CD14-positive monocyte (primary cell): Measurements from ENCODE around the gene EEF2KMT. TPM values are rescaled to one million over a fixed set of nuclear protein-coding genes. Genes with fewer than 3 reads are reported as not detected.

Source experiments
- DNase-seq, 3 donors: peaks; one replicate each; pipeline ENCODE4 v3.0.0-alpha.2; 2011 to 2022
- H2AFZ ChIP-seq: 2 replicates; pipeline ENCODE4 v1.6.0; 2012; ENCODE audit warnings: mild to moderate bottlenecking, low read depth, low read length, inconsistent platforms; ENCODE audit not compliant: insufficient read depth, poor library complexity, severe bottlenecking
- H3K27ac ChIP-seq, 2 donors: 1 replicate in 1 of 2; 2 replicates in 1 of 2; pipeline ENCODE4 v1.5.1; 2012 to 2013; ENCODE audit warnings: low read length in 2 of 2, control low read depth in 1 of 2, inconsistent platforms in 1 of 2, low read depth in 1 of 2, mild to moderate bottlenecking in 1 of 2
- H3K27me3 ChIP-seq, 2 donors: one replicate each; pipeline versions ENCODE4 v1.6.0 to v1.6.1; 2011 to 2013; ENCODE audit warnings: low read length in 2 of 2; ENCODE audit not compliant: control insufficient read depth in 2 of 2, insufficient read depth in 2 of 2
- H3K36me3 ChIP-seq, 2 donors: replicated peaks in 1 of 2; 1 replicate in 1 of 2; 2 replicates in 1 of 2; pipeline versions ENCODE4 v1.5.1 to v1.6.1; 2012 to 2013; ENCODE audit warnings: low read length in 2 of 2, control low read depth in 1 of 2, inconsistent platforms in 1 of 2, mild to moderate bottlenecking in 1 of 2; ENCODE audit not compliant: insufficient read depth in 2 of 2, control insufficient read depth in 1 of 2
- H3K4me1 ChIP-seq, 2 donors: 1 replicate in 1 of 2; 2 replicates in 1 of 2; pipeline versions ENCODE4 v1.5.1 to v1.6.1; 2012 to 2013; ENCODE audit warnings: low read length in 2 of 2, control low read depth in 1 of 2, inconsistent platforms in 1 of 2, mild to moderate bottlenecking in 1 of 2, moderate library complexity in 1 of 2; ENCODE audit not compliant: insufficient read depth in 2 of 2, control insufficient read depth in 1 of 2
- H3K4me2 ChIP-seq: replicated peaks from 2 replicates; pipeline ENCODE3; 2012; ENCODE audit warnings: low read length, moderate library complexity, mild to moderate bottlenecking; ENCODE audit not compliant: poor library complexity, severe bottlenecking; ENCODE audit errors: extremely low read depth
- H3K4me3 ChIP-seq, 3 experiments: fragments of 200-600 bp in 1 of 3; sonication (generic) in 1 of 3; replicated peaks in 1 of 3; 1 replicate in 2 of 3; 2 replicates in 1 of 3; pipeline ENCODE4 v1.5.1; 2011 to 2013; ENCODE audit warnings: low read length in 3 of 3, mild to moderate bottlenecking in 3 of 3, control low read depth in 2 of 3, low read depth in 2 of 3, inconsistent platforms in 1 of 3, moderate library complexity in 1 of 3
- H3K79me2 ChIP-seq: 2 replicates; pipeline ENCODE4 v1.6.0; 2012; ENCODE audit warnings: mild to moderate bottlenecking, control low read depth, inconsistent platforms, low read length, moderate library complexity; ENCODE audit not compliant: insufficient read depth
- H3K9ac ChIP-seq: 2 replicates; pipeline ENCODE4 v1.6.0; 2017; ENCODE audit warnings: low read length, mild to moderate bottlenecking; ENCODE audit not compliant: insufficient read depth, poor library complexity, severe bottlenecking
- H3K9me3 ChIP-seq, 2 donors: replicated peaks in 1 of 2; 1 replicate in 1 of 2; 2 replicates in 1 of 2; pipeline versions ENCODE4 v1.5.1 to v1.6.1; 2012 to 2013; ENCODE audit warnings: low read length in 2 of 2, control low read depth in 1 of 2; ENCODE audit not compliant: control insufficient read depth in 1 of 2, insufficient read depth in 1 of 2
- H4K20me1 ChIP-seq: 2 replicates; pipeline ENCODE4 v1.6.0; 2012; ENCODE audit warnings: mild to moderate bottlenecking, low read length, control low read depth, moderate library complexity; ENCODE audit not compliant: insufficient read depth
- H3K27ac Mint-ChIP-seq, 7 donors: one replicate each; pipeline ENCODE4 v1.8.0; 2020; ENCODE audit warnings: mild to moderate bottlenecking in 7 of 7, mixed read lengths in 7 of 7, moderate library complexity in 6 of 7, inconsistent platforms in 2 of 7
- H3K27me3 Mint-ChIP-seq, 3 donors: one replicate each; pipeline ENCODE4 v1.8.0; 2021 to 2022; ENCODE audit warnings: low read depth in 3 of 3, mild to moderate bottlenecking in 3 of 3, mixed read lengths in 3 of 3, moderate library complexity in 3 of 3, inconsistent platforms in 1 of 3
- H3K36me3 Mint-ChIP-seq, 2 donors: one replicate each; pipeline ENCODE4 v1.8.0; 2020; ENCODE audit warnings: mixed read lengths in 2 of 2, inconsistent platforms in 1 of 2, mild to moderate bottlenecking in 1 of 2
- H3K4me1 Mint-ChIP-seq: one replicate; pipeline ENCODE4 v1.8.0; 2020; ENCODE audit warnings: mild to moderate bottlenecking, mixed read lengths
- H3K4me3 Mint-ChIP-seq, 2 donors: one replicate each; pipeline ENCODE4 v1.8.0; 2020; ENCODE audit warnings: mild to moderate bottlenecking in 2 of 2, mixed read lengths in 2 of 2, moderate library complexity in 1 of 2
- H3K9me3 Mint-ChIP-seq, 7 donors: one replicate each; pipeline ENCODE4 v1.8.0; 2020 to 2022; ENCODE audit warnings: mixed read lengths in 7 of 7, mild to moderate bottlenecking in 6 of 7, moderate library complexity in 6 of 7, inconsistent platforms in 2 of 7
- CTCF ChIP-seq: fragments of 200-600 bp; IDR thresholded peaks from one replicate; pipeline ENCODE4 v1.8.0; 2022; ENCODE audit warnings: antibody characterized with exemption, mild to moderate bottlenecking
- WGBS: methylation state at CpG from one replicate; pipeline ENCODE4 v1.1.5; 2013; ENCODE audit warnings: missing lambda C conversion rate; ENCODE audit not compliant: insufficient coverage; 5-methylcytosine and 5-hydroxymethylcytosine counted together
- intact Hi-C, 2 donors: fragments of 100-400 bp; cut with micrococcal nuclease; formaldehyde crosslinking; loops; one replicate each; pipeline versions ENCODE4 v1.15.0 to v1.15.1; 2023
- polyA plus RNA-seq, 3 donors: library from polyadenylated mRNA; depleted of rRNA in 1 of 3; unstranded in 2 of 3; stranded (reverse) in 1 of 3; fragments of 300-500 nt in 2 of 3; fragments of >200 nt in 1 of 3; fragmentation: Illumina TruSeq in 2 of 3; gene quantifications; 1 replicate in 2 of 3; 2 replicates in 1 of 3; pipeline ENCODE4 v1.2.3, GENCODE V29; 2012 to 2021

The EEF2KMT gene
- polyA plus RNA-seq, 3 donors: 4.6 to 6.8 (median 5.5) TPM

GRCh38 chr16:5044011-5044540 is 53.5 kb downstream of the EEF2KMT start:
- 95% methylated on average over 7 of the region's 8 CpGs for WGBS
- DNase-seq: no peak
- Histone ChIP-seq H3K4me2 (no peak overlapping the region), H3K36me3 (no peaks in the 10 kb centered on the region), H3K27me3 (peaks cover 0 to 5% of the 10 kb centered on the region in 2 donors), H3K27ac (no peak overlapping the region), H4K20me1 (no peaks in the 10 kb centered on the region), H3K4me1 (no peaks in the 10 kb centered on the region), H3K79me2 (no peaks in the 10 kb centered on the region), H3K4me3 (no peak overlapping the region), H3K9me3 (peaks cover 0 to 5% of the 10 kb centered on the region in 2 donors), H2AFZ (no peak overlapping the region), H3K9ac (no peak overlapping the region)
- intact Hi-C loops: no loop called here
- H3K27ac Mint-ChIP-seq: no peak overlapping the region
- peaks cover 4 to 12% (median 11%) of the 10 kb centered on the region in 3 donors for H3K27me3 Mint-ChIP-seq
- no peaks in the 10 kb centered on the region for H3K36me3 Mint-ChIP-seq
- H3K4me1 Mint-ChIP-seq: no peaks in the 10 kb centered on the region
- H3K9me3 Mint-ChIP-seq: peaks cover 0 to 11% (median 7%) of the 10 kb centered on the region in 7 donors
- no peak overlapping the region for H3K4me3 Mint-ChIP-seq
- no peak for TF ChIP-seq CTCF

- Mint-ChIP-seq H3K36me3 (no peaks in the 10 kb centered on the region), H3K4me3 (no peak overlapping the region), H3K4me1 (no peaks in the 10 kb centered on the region), H3K9me3 (no peaks in the 10 kb centered on the region), H3K27ac (no peak overlapping the region), H3K27me3 (peaks cover 5 to 8% (median 7%) of the 10 kb centered on the region in 3 donors)
- H3K9me3 ChIP-seq: no peaks in the 10 kb centered on the region
- no peak overlapping the region for H3K27ac ChIP-seq
- no peak overlapping the region for H3K9ac ChIP-seq
- no peaks in the 10 kb centered on the region for H3K79me2 ChIP-seq
- H4K20me1 ChIP-seq: no peaks in the 10 kb centered on the region
- H3K36me3 ChIP-seq: no peaks in the 10 kb centered on the region
- no peak for TF ChIP-seq CTCF
- no peak for DNase-seq
- H3K4me1 ChIP-seq: no peaks in the 10 kb centered on the region
- intact Hi-C loops: no loop called here
- no peak overlapping the region for H3K4me3 ChIP-seq
- H3K4me2 ChIP-seq: no peak overlapping the region
- WGBS: 88% methylated on average over 10 of the region's 14 CpGs
- H3K27me3 ChIP-seq: no peaks in the 10 kb centered on the region
- H2AFZ ChIP-seq: no peak overlapping the region
Measured at GRCh38 chr16:5042574-5043171, 54.9 kb downstream of the EEF2KMT start.
